ENCODE data around the gene OS9.

The OS9 gene

DNA sequence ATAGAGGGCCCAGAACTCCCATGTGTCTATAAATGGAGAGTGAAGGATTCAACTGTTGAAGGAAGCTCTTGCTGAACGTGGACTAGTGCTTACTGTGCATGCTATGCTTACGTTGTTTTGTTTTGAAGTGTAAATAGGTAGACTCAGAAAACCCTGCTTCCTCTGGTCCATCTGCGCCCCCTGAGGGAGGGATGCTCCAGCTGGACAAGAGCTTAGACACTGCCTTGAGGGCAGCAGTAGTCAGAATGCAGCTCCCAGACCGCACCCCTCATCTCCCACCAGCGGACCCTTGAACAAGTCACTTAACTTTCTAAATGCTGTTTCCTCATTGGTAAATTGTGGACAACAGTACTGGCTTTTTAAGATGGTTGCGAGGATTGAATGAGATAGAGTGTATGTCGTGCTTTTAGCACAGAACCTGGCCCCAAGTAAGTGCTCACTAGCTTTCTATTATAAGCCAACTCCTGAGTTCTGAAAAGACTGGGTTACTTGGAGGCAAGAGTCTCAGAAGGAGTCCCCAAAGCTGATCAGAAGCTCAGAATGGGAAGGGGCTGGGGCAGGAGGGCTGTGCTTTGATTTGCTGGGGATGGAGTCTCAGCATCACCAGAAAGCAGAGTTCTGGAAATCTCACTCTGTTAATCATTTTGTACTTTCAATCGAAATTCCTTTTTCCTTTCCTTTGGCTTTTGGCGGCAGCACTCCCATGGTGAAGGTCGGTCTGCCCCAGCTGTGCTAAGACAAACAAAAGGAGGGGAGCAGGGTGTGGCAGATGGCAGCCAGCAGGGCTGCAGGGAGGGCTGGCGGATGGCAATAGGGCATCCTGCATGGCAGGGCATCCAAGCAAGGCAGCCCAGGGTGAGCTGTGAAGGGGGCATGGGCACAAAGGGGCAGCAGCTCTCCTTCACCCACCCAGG lies 29.0 kb downstream of the OS9 start:
- DNase-seq (ENCODE audit: low spot score) = no peak

DNA sequence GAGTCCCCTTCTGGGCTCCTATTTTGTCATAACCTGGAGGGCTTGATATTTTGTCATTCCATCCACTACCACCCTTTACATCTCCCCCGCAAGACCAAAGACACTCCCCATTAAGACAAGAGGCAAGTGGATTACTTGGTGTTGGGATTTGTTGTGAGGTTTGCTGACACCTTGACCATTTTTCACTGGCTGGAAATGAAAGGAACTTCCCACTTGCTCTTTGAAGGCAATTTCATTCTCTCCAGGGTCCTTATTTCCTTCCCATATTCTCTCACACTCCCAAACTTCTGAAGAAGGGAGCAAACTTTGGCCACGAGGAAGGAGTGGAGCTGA lies 29.7 kb downstream of the OS9 start:
- no peak for DNase-seq (ENCODE audit: low spot score)

DNA sequence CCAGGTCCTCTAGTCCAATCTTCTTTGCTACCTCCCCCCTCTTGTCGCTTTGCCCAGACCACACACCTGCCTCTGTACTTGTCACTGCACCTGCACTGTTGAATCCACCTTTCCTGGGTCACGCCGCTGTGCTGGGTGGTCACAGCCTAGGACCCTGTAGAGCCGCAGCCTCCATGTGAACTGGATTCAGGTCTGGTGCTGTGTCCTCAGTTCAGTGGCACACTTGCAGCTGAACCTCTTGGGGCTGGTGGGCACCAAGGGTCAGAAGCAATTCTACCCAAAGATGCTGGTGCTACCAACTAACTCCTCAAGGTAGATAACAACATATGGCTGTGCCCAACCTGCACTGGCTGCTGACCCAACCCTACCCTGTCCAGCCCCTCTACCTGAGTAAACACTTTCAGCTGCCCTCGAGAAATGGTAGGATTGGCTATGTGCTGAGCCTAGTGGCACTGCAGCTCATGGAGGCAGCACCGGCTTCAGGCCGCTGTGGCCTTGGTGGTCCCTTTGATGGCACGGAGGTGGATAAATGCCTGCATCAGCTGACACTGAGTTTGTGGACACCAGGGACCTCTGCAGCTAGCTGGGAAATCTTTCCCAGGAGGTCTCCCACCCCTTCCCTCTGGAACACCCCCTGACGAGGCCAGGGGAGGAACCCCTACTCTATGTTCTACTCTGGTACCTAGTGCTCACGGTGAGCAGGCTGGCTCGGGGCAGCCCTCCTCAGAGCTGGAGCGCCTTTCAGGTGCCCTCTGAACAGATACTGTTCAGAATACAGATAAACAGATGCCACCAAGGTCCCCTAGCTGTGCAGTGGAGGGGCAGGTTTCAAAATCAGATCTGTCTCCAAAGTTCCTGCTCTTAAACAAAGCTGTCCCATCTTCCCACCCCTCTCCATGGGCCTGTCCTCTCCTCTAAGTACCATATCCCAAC lies 30.3 kb downstream of the OS9 start:
- DNase-seq (ENCODE audit: low spot score) = no peak

- DNase-seq (ENCODE audit: low spot score) = no peak
Measured at GRCh38 chr12:57724936-57725740, 31.2 kb downstream of the OS9 start.

DNA sequence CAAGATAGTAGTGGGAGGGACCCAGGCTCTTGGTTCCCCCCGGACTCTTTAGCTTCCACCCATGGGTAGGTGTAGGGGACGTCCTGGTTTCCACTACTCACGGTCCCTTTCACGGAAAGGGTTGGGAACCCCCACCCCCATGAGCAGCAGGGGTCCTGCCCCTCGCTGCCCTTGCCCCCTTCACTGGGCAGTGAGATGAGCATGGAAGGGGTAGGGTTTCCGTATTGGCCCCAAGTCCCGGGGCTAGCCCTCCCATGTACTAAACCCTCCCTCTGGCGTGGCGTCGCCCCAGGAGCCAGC lies 31.9 kb downstream of the OS9 start:
- DNase-seq (ENCODE audit: low spot score) = no peak

GRCh38 chr12:57726151-57726883 lies 32.4 kb downstream of the OS9 start:
- DNase-seq (ENCODE audit: low spot score) = peak; percentile 22

DNA sequence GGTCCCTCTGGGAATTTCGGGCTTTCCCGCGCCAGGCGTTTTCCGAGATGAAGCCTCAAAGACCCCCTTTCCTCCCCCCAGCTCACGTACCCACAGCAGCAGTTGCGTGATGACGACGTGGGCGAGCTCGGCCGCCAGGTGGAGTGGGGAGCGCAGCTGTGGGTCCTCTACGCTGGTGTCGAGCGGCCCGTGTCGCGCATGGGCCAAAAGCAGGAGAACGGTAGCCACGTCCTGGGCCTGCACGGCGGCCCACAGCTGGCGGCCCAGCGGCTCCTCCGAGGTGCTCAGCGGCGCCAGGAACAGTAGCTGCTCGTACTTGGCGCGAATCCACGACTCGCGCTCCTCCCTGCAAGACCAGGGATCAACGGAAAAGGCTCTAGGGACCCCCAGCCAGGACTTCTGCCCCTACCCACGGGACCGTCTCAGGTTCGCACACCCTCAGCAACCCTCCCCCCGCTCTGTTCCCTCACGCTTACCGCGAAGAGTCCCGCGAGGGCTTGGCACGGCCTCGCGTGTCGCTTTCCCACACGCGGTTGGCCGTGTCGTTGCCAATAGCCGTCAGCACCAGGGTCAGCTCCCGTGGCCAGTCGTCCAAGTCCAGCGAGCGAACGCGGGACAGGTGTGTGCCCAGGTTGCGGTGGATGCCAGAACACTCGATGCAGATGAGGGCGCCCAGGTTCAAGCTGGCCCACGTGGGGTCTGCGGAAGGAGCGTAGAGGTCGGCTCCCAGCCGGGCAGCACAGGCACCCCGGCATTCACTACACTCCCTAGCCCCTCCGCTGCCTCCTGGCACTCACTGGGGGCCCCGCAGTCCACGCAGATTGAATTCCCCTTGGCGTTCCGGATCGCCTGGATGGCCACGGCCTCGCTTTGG lies 33.2 kb downstream of the OS9 start:
- no peak for DNase-seq (ENCODE audit: low spot score)

- DNase-seq (ENCODE audit: low spot score) = no peak
Measured at GRCh38 chr12:57727758-57728395, 33.9 kb downstream of the OS9 start.

DNA sequence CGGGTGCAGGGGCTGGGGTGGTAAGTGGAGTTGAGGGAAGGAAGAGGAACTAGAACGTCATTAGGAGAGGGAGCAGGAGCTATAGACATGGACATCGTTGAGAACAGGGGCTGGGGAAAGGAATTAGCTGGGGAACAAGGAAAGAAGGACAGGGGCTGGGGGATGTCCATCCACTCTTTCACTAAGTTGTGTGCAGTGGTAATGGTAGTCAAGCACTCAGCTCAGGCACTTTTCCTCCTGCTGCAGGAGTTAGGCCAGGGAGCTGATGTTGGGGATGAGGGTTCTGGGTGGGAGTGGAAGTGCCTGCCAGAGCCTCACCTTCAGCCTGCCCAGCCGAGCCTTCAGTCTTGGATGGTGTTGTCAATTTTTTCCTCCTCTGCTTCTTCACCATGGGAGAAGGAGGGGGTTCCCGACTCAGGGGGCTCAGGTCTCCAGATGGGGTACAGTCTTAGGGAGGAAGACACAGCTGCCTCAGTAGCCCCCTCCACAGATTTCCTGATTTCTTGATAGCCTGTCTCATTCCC lies 35.5 kb downstream of the OS9 start:
- no peak for DNase-seq (ENCODE audit: low spot score)

DNA sequence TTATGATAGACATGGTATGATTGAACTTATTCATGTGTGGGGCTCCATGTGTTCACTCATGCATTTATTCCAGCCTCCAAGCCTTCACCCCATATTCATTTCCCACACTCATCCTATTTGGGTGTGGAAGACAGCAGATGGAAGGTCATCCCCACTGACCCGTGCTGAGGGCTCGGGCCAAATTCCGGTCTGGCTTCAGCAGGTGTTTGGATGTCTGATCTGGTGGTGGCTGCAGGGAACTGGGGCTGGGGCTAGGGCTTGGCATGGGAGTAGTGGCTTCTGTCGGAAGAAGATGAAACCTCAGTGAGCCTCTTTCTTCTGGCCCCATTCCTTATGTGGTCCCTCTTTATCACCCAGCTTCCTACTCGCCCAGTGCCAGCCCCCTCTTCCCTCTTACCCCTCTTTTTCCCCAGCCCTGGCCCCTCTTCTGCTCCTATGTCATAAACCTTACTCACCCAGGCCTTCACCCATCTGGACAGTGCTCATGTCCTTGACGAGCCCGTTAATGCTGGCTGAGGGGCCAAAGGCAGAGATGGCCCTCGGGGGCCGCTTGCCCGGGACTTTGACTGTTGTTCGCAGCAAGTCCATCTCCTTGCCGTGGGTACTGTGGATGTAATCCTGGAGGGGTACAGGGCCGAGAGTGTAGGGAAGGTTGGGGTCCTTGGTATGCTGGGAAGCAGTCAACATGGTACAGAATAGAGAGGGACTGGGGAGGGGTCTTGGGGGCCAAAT lies 36.6 kb downstream of the OS9 start:
- DNase-seq (ENCODE audit: low spot score) = no peak

- no peak for DNase-seq (ENCODE audit: low spot score)
Measured at GRCh38 chr12:57731411-57732080, 37.6 kb downstream of the OS9 start.

DNA sequence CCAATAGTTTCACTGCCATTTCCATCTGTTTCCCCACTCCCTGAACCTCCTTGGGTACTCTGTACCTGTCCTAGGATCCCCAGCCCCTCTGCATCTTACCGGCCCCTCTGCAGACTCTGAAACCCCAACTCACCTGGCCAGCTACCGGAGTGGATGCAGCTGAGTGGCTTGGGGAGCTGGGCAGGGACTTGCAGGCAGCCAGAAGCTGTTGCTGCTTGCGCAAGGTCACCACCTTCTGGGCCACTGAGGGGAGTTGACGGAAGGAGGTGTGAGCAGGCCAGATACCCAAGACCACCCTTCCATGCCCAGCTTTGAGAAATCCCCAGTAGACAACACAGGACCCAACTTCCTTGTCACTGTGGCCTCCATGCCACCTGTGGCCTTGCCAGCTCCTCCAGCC lies 38.3 kb downstream of the OS9 start:
- no peak for DNase-seq (ENCODE audit: low spot score)

DNA sequence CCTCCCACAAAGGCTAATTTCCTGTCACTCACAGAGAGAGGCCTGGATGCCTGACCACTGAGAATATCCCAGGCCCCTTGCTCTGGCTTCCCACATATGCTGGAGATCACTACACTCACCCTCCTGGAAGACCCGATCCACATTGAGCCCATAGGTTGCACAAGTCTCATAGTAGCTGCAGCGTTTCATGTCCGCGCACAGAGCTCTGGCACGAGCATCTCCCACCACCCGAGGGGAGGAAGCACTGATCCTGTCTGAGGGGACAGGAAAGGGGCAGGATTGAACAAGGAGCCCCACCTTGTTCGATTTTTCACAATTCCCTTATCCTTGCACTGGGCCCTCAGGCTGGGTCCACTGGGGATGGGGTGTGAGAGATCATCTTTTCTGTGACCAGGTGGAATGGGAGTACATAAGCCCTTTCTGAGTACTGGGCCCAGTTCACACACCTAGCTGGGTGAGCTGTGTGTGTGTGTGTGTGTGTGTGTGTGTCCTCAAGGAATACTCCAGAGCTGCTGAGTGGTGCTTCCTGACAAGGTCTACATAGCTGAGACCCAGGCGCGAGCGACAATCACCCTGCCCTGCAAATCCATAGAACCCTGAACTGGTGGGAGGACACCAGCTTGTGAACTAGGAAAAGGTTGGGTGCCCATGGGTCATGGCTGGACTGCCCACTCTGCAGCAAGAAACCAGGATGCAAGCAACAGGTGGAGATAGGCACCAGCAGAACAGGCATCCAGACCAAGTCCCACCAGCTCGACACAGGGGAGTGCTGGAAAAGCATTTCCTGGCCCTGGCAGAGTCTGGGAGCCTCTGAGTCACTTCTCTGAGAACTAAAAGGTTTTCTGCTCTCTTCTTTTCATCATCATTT lies 39.0 kb downstream of the OS9 start:
- no peak for DNase-seq (ENCODE audit: low spot score)

- DNase-seq (ENCODE audit: low spot score) = no peak
Measured at GRCh38 chr12:57733928-57734327, 40.0 kb downstream of the OS9 start.

DNA sequence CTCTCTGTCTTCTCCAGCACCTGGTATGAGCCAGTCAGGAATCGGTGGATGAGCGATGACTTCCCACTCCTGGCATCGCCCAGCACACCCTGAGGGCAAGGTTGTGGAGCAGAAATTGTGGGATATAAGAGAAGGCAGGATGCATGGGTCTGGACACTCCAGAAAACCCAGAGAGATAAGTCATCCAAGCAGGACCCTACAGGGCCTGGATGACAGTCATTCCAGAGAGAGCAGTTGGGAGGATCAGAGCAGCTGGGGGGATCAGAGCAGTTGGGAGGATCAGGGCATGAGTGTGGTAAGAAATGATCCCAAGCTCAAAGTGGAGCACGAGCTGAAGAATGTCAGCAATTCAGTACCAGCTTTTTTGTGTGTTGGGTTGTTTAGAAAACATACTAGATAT lies 40.7 kb downstream of the OS9 start:
- no peak for DNase-seq (ENCODE audit: low spot score)

DNA sequence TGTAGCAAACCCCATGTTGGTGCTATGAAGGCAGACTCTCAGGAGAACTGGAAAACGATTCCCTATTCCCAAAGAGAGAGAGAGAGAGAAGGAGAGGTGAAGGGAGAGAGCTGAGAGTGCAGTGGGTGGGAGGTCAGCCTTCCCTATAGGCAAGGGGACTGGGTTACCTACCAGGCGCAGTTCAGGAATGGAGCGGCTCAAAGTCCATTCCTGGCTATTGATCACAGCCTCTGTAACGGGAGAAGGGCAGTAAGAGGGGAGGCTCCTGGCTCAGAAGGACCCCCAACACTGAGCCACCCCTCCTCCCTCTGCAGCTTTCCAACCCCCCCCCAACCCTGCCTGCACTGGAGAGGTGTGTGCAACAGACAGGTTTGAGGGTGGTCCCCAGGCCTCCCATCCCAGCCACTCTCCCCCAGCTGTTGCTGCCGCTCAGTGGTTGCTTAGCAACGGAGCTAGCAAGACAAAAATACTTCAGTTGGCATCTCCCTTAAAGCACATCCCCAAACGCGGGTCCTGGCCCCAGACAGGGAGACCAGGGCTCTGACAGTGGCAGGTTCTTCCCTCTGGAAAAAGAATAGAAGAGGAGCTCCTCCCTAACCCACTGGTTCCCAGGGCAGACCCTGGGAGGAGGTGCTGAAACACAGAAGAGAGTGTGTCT lies 41.4 kb downstream of the OS9 start:
- no peak for DNase-seq (ENCODE audit: low spot score)
